ENCODE measurements around the gene BEST1.
"Not testable (repeated sequence)": the region's sequence is repeated elsewhere in the genome, so short reads cannot be mapped to it uniquely, and the experiment has no call there.

The BEST1 gene

DNA sequence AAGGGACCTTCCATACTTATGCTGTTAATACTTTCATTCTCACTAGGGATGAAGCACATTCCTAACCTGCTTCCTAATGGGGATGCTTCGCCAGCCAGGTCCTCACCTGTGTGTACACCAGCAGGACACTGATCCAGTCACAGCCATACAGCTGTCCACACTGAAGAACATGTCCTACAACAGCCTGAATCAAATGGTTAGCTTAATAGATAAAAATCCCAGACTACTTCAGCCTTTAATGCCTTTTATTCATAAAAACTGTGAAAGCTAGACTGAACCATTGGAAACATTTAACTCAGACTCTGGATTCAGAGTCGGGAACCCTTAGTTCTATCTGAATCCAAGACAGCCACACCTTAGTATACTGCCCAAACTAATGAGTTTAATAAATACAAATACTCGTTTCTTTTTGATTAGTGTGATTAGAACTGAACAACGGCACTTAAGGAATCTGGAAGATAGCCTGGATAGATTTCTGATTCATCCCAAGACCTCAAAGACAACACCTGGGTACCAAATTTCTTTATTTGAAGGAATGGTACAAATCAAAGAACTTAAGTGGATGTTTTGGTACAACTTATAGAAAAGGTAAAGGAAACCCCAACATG lies 14.0 kb downstream of the BEST1 start:
- DNase-seq (ENCODE audit: low read depth in 2 of 2) = no peak

DNA sequence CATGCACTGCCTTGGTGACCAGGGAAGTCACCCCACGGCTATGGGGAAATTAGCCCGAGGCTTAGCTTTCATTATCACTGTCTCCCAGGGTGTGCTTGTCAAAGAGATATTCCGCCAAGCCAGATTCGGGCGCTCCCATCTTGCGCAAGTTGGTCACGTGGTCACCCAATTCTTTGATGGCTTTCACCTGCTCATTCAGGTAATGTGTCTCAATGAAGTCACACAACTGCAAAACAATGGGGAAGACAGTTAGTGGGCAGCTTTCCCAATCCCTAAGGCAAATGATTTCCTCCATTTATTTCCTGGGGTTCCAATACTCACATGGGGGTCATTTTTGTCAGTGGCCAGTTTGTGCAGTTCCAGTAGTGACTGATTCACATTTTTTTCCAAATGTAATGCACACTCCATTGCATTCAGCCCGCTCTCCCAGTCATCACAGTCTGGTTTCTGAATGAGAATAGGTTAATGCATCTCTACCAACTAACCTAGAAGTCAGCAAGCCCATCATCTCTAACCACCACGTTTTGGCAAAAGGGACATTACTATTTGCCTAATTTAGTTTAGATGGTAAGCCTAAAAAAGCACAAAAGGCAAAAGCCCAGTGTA lies 14.6 kb downstream of the BEST1 start:
- DNase-seq (ENCODE audit: low read depth in 2 of 2) = not testable (repeated sequence)

DNA sequence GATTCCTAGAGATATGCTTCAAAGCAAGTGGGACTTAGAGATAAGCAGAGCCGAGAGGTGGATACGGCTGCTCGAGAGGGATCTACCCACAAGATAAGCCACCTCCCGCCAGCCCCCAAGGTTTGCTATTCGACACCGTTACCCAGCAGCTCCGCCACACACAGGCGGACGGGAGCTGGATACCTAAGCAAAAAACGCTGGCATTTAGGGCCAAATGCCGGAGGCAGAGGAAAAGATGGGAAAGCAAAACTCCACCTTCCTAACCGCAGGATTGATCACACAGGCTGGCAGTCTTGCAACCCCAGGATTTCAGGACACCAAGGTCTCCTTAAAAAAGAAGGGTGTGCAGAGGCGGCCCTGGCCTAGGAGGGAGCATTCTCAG lies 16.6 kb downstream of the BEST1 start:
- DNase-seq (ENCODE audit: low read depth in 2 of 2) = peak in 1 of 2 donors; percentile 16

DNA sequence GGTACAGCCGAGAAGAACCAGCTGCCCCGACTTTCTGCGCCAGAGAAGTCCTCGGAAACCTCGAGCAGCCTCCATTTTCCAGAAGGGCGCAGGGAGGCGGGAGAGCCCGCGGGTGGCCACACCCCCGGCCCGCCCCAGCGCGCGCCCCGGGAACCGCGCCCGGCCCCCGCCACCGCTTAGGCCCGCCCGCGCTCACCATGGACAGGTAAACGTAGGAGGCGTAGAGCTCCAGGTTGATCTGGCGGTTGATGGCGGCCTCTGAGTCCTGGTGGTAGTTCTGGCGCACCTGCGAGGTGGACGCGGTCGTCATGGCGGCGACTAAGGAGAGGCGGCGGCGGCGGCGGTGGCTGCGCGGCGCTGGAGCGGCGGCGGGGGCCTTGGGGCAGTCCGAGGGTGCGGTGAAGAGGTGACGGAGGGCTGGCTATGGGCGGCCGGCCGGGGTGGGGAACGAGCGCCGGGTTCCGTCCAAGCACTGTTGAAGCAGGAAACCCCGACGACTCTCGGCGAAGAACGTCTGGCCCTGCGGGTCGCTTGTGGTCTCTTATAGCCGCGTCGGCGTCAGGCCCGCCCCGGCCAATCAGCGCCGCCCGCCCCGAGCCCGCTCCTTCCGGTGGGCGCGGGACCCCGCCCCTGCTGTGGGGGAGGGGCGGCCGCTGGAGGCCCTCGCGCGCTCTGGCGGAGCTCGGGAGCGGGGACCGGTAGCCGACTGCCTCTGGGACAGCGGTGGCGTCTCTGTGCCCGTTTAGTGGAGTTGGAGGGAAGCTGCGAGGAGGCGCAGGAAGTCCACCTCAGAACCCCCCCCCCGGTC lies 17.2 kb downstream of the BEST1 start, which contains the start of gene FTH1:
TSS of gene FTH1 (minus strand) at position 519 of the 808 bp plus-strand sequence. CDS start at position 310, 209 bp downstream.
- peak; percentile 80 for DNase-seq (ENCODE audit: low read depth in 2 of 2)

DNA sequence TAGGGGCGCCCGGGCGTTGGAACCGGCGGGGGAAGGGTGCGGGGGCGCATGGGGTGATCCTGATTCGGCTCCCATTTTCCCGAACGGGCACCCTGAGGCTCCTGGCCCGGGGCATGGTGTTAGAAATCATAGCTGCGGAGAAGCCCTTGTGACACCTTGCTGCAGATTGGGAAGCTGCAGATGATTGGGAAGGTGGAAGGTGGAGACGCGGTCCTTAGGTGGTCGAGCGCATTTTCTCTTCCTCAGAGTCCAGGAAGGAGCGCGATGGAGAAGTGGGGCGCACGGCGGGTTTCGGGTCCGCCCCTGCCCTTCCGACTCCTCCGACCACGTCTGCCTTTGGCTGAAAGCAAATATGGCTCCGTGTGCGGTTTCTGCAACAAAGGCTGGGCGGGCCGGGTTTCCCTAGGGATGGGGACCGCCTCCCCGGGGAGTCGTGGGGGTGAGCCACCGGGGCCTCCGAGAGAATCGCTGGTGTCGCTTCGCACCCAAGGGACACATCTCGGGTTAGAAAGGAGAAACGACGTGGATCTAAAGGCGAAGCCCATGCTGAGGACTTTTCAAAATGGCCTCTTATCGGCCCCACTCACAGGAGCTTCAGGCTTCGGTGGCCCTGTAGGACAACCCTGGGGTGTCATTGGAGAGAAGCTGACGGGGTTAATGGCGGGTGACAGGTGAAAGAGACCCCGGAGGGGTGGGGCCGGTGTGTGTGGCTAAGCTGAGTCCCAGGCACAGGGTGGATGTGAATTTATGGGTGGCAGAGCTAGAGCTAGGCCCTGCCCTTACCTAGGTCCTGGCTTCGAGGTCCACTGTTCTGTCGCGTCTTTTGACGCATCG lies 18.0 kb downstream of the BEST1 start:
- peak; percentile 26 to 34 for DNase-seq (ENCODE audit: low read depth in 2 of 2)

DNA sequence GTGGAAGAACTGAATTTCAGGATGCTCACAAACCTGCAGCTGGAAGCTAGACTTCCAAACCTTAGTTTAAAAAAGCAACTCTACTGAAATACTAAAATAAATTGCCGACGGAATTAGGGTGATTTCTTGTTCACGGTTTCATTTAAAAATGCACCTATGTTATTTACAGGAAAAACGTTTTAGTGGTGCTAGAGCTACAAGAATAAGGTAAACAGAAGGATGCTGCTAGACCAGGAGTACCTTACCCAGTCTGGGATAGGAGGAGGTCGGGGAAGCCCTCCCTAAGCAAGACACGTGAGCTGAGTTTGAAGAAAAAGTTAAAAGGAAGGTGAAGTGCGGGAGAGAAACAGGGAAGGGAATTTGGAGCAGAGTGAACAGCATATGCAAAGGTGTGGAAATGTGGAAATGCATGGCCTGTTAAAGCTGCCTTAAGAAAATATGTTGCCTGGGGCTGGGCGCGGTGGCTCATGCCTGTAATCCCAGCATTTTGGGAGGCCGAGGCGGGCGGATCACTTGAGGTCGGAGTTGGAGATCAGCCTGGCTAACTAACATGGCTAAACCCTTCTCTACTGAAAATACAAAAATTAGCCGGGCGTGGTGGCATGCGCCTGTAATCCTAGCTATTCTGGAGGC lies 18.7 kb downstream of the BEST1 start:
- DNase-seq (ENCODE audit: low read depth in 2 of 2) = no peak

DNA sequence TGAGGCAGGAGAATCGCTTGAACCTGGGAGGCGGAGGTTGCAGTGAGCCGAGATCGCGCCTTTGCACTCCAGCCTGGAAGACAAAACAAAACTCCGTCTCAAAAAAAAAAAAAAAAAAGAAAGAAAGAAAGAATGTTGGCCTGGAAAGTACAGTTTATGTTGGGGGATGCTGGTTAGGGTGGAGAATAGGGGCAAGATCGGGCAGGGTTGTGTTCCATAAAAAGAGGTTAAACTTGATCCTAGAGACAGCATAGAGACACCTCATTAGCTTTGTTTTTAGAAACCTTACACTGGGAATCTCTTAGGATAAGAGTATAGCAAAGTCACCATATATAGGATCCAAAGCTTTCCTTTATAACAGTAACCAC lies 19.2 kb downstream of the BEST1 start:
- DNase-seq (ENCODE audit: low read depth in 2 of 2) = no peak

DNA sequence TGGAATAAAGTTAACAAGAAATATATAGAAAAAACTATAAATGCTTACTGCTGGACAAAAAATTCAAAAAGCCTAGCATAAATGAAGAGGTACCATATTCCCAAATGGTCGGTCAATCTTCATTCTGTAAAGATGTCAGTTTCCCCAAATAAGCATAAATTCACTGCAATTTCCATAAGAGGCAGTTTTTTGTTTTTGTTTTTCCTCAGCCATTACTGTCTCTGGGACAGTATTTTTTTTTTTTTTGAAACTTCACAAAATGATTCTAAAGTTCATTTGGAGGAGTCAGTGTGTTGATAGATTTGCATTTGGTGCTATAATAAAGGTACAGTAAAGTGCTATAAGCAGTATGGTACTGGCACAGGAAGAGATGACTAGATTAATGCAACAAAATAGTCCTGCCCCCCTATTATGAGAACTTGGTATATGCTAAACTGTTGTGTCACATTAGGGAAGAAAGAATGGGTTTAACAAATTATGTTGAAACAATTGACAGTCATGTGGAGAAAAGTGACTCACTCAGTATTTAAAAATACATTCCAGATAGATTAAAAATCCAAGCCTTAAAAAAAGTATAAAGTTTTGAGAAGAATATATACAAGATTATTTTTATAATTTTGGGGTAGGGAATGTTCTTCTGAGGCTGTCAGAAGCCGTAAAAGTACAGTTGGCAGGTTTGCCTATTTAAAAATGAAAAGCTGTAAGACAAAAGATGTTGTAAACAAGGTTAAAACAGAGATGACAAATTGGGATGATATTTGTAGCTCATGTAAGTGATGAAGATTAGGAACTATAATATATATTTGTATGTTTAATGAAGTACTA lies 19.9 kb downstream of the BEST1 start:
- DNase-seq (ENCODE audit: low read depth in 2 of 2) = no peak

DNA sequence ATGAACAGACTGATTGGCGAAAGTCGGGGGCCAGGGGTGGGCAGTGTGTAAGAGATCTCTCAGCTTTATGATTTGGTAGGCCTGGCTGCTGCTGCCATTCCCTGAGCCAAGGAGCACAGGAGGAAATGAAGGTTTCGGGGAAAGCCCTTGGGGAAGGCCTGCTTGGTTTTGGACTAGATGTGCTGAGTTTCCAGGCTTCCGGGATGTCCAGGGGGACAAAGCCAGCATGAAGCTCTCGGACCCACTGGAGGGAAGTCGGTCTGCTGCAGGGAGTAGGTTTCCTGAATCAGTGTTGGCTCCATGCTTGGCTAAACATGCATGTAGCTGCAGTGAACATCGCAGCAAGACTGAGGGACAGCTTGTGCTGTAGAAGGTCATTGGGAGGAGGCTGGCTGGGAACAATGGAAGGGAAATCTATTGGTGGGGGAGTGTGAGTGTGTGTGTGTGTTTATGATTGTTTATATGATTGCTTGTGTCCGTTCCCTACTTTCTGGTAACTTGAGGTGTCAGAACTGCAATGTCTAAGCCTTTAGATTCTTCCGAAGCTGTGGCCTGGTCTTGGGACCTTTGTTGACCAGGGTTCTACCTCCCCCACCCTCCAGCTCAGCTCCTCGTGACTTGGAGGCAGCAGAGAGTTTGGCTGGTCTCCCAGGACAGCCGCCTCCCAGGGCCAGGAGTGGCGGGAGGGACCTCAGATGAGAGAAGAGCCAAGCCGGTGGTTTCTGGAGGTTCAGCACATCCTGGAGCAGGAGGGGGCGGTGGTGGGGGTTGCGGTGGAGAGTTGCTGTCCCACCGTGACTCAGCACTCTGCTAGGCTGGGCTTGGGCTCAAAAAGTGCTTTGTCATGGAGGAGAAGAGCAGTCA lies 21.3 kb downstream of the BEST1 start:
- peak; percentile 38 to 40 for DNase-seq (ENCODE audit: low read depth in 2 of 2)

DNA sequence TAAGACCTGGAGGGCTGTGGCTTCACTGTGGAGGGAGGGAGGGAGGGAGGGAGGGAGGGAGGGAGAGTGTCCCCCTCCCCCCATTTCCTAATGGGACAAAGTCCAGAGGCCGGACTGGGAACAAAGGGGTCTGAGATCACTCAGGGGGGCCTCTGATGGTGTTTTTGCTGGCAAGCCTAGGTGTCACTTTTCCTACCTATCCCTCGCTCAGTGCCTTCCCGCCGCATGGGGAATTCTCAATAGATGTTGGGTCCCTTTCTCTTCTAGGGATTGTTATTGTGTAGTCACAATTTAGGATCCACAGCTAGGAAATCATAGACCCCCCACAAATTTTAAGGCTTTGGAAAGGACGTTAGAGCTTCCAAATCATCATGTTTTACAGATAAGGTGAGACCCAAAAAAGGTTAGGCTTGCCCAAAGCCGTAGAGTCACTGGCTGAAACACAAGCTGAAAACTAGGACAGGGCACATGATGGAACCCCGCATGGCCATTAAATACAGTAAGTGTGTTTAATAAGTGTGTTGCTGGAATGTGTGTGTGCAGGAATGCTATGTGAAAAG lies 22.0 kb downstream of the BEST1 start:
- no peak for DNase-seq (ENCODE audit: low read depth in 2 of 2)

DNA sequence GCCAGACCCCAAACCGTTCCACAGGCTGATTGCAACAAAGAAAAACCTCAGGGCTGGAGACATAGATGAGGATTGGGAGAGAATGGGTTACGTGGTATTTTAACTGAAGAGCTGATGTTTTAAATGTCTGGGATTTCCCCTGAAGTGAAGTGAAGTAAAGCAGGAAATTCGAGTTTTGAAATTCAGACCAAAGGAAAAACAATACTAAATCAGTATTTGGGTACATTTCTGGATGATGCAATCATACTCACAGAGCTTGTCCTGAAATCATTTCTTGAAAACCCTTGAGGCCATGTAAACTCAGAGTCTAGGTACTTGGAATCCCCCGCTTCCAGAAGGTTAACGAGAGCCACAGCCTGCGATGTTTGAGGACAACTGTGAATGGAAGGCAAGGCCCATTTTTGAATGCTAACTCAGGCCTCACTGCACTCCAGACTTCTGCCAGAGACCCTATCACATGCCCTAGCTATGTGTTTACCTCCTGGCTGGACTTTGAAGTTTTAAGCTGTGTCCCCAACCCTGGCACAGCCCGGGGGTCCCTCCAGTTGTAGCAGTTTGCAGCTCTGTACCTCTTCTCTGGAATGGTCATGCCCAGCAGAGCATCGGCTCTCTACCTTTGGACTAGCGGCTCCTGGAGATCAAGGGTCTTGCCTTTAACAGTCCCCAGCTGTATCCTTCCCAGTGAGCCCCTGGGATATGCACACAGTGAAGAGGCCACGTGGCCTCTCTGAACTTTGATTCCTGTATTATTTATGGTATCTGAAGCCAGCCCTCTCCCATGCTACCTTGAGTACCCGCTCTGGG lies 22.7 kb downstream of the BEST1 start:
- no peak for DNase-seq (ENCODE audit: low read depth in 2 of 2)

DNA sequence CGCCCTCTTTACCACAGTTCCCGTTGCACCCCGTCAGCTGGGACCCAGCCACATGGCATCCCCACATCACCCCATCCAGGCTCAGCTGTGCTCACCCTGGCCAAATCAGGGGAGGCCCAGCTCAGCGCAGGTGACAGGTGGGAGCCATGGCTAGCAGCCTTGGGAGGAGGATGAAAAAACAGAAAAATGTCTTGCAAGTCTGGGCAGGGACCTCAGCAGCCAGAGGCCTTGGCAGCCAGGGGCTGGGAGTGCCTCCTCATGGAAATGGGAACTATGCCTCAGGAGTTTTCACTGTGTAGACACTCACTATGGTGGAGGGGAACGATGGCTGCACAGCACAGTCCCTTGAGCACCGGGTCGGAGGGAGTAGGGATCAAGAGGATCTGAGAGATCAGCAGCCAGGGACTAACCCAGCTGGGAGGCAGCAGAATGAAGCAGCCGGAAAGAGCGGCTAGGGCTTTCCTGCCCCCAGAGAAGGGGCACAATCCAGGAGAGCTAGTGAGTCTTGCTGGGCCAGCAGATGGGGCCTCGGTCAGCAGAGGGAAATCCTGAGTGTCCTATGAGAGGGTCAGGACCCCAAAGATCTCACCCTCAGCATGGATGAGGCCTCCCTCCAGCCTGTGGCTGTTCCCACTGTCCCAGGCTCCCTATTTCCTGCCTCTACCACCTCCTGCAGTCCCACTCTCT lies 23.5 kb downstream of the BEST1 start:
- no peak for DNase-seq (ENCODE audit: low read depth in 2 of 2)

DNA sequence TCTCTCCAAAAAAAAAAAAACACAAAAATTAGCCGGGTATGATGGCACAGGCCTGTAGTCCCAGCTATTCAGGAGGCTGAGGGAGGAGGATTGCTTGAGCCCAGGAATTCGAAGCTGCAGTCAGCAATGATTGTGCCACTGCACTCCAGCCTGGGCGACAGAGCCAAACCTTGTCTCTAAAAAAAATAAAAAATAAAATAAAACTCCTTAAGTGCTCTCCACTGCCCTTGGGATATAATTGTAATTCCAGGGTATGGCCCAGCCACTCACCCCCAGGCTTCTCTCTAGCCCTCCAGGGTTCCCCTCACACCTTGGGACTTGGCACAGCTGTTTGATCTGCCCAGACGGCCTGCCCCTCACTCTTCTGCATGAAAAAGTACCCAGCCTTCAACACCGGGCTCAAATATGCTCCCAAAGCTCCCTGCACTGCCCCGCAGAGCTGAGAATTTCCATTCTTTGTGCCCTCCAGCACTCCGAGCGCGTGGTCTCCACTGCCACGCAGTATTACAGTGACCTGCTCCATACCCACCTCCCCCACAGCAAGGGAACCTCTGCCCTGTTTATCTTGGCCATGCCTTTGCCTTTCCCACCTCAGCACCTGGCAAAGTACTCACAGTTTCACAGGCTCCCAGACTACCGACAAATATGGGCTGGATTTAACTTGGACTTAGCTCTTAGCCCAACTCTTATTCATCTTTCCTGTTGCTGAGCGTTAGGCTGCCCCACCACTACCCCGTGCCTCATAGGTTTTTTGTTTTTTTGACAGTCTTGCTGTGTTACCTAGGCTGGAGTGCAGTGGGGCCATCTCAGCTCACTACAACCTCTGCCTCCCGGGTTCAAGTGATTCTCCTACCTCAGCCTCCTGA lies 24.8 kb downstream of the BEST1 start:
- no peak for DNase-seq (ENCODE audit: low read depth in 2 of 2)

DNA sequence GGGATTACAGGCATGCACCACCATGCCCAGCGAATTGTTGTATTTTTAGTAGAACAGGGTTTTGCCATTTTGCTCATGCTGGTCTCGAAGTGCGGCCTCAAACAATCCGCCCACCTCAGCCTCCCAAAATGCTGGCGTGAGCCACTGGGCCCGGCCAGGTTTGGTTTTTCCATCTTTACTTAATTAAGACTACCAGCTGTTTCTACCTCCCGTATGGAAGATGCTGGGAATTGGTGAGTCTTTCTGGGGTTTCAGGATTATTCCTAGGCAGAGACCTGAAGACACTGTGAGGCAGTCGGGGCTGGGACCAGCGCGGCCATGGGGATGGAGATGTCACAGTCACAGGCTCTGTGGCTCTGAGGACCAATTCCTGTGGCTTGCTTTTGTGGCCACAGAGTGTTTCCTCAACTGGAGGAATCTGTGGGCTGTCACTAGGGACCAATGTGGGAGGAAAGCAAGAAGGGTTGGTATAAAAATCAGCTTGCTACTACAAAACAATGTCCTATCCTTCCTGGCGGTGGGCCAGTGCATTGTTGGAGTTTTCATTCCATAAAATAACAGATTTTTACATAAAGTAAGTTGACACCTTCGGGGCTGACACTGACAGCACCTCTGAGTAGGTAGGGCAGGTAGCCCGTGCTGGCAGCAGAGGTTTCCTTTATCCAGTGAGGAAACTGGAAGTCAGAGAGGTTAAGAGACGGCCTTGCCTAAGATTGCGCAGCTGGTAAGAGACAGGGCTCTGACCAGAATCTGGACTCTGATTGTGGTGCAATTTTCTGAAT lies 25.7 kb downstream of the BEST1 start:
- DNase-seq (ENCODE audit: low read depth in 2 of 2) = no peak

DNA sequence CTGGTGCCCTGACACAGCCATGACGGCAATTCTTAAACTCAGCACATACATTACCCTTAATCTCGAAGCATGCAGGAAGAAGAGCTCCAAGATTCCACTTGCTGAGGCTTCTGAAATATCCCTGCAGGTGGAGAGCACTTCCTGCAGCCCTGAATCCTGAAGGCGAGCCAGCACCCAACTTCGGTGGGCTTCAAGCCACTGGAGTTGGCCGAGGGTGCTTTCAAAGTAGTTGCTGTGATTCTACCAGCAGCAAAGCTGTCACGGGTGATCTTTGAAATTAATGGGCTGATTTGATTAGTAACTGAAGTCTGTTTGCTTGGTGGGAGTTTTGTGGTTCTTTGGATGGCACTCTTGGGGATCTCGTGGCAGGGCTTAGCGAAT lies 26.3 kb downstream of the BEST1 start:
- no peak for DNase-seq (ENCODE audit: low read depth in 2 of 2)

DNA sequence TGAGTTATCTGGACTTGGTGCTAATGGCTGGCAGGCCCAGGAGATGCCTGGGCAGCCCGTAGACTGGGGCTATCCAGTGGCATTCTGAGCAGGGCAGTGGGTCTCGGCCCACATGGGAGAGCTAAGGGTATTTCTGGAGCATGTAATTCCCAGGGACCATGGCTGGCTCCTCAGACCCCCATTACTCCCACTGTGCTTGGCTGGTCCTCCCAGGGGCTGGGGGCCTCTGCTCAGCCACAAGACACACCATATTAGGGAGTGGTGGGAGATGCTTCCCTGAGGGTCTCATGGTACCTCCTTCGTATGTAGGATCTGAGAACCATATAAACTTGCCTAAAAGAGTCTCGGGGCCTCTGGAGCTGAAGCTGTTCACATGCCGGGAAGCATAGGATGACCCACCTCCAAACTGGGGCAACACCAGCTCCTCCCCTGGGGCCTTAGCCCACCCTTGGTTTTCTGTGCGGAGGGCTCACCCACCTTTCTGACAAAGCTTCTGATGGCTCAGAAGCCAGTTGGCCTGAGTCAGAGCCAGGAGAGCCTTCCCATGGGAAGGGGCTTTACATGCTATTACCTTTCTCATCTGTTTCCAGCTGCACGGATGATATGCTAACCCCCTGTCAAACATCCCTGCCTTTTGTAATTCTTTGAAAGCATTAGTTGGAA lies 26.8 kb downstream of the BEST1 start:
- no peak for DNase-seq (ENCODE audit: low read depth in 2 of 2)
